Embryonic facial prominence (tissue), 1 donor: ENCODE results near the gene APOL1.
"Not testable (repeated sequence)": the region's sequence is repeated elsewhere in the genome, so short reads cannot be mapped to it uniquely, and the experiment has no call there.

Experiments used
- DNase-seq: peaks from one replicate; pipeline ENCODE4 v3.0.0-alpha.2; 2016; ENCODE audit errors: extremely low spot score

The APOL1 gene, protein sequence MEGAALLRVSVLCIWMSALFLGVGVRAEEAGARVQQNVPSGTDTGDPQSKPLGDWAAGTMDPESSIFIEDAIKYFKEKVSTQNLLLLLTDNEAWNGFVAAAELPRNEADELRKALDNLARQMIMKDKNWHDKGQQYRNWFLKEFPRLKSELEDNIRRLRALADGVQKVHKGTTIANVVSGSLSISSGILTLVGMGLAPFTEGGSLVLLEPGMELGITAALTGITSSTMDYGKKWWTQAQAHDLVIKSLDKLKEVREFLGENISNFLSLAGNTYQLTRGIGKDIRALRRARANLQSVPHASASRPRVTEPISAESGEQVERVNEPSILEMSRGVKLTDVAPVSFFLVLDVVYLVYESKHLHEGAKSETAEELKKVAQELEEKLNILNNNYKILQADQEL

DNA sequence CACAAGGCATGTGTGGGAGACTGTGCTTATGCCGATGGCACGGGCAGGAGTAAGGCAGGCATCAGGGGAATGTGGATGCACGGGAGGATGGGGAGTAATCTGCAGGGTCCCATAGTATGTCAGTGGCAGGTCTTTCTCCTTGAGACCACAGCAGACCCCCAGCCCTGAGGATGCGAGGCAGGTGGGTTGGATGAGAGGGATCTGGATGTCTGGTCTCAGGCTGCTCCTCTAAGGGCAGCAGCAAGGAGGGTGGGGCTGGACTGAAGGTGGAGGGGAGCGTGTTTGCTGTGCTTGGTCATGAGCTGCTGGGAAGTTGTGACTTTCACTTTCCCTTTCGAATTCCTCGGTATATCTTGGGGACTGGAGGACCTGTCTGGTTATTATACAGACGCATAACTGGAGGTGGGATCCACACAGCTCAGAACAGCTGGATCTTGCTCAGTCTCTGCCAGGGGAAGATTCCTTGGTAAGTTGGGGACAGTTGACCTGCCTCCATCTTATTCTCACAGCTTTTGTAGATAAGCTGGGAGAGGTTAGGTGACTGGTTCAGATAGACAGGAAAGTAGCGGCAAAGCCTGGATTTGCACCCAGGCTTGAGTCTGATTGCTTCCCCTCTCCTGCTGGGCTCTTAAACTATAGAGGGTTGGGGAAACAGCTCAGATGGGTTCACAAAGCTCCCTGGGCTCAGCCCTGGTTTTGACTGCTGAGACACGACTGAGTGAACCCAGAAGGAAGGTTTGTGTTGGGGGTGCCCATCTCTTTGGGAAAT lies at the start of gene APOL1:
Gene APOL1 (plus strand): TSS at position 380 of the 769 bp plus-strand sequence. CDS start 1,823 bp downstream, outside the sequence.
- DNase-seq, result no peak

DNA sequence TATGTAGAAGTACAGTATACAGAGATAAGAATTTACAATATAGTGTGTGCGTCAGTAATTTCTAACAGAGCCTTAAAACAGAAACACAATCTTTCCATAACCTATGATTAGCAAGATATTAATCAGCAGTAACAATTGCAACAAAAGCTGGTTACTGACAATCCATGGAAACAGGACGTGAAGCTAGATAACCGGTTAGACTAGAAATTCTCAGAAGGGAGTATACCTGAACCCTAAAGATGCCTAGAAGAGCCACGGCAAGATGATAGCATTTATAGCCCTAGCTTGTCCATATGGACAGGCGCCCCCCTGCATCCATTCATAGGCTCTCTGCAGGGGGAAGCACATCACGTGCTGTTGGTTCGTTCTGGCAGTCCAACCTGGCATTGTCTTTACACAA lies 49.5 kb upstream of the APOL1 start:
- DNase-seq, result not testable (repeated sequence)

DNA sequence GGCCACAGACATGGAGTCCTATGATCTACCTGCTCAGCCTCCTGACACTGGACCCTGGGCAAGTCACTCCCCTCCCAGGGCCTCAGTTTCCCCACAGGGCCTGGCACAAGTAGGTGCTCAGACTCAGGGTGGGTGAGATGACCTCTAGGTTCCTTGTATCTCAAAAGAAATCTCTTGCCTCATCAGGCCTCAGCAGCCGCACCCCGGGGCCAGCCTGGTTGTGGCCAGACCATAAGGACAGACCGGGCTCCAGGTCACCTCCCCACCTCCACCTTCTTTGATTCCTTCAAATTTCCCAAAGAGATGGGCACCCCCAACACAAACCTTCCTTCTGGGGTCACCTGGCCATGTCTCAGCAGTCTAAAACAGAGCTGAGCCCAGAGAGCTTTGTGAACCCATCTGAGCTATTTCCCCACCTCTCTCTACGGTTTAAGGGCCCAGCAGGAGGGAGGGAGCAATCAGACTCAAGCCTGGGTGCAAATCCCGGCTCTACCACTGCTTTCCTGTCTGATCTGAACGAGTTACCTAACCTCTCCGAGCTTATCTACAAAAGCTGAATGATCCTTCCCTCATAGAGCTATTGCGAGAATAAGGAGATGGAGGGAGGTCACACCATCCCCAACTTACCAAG lies 48.8 kb upstream of the APOL1 start:
- no peak for DNase-seq

DNA sequence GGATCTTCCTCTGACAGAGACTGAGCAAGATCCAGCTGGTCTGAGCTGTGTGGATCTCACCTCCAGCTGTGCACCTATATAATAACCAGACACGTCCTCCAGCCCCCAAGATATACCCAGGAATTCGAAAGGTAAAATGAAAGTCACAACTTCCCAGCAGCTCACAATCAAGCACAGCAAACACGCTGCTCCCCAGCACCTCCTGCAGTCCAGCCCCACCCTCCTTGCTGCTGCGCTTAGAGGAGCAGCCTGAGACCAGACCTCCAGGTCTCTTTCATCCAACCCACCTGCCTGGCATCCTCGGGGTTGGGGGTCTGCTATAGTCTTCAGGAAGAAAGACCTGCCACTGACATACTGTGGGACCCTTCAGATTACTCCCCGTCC lies 48.3 kb upstream of the APOL1 start:
- DNase-seq, result no peak

DNA sequence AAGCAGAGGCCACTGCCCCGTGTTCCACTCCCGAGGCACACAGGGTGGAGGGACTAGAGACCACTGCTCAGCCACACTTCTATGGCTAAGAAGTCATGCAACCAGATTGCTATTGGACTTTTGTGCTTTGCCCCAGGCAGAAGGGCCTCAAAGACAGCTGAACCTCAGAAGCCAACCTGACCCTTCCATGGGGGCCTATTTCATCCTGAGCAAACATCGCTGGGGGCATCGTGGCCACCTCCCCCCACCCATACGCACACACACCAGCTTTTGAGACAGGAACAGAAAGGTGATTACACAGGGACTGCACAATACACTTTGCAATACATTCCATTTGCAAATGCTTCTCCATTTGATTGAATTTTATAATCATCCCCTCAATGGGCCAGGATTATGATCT lies 47.4 kb upstream of the APOL1 start:
- DNase-seq, result not testable (repeated sequence)

DNA sequence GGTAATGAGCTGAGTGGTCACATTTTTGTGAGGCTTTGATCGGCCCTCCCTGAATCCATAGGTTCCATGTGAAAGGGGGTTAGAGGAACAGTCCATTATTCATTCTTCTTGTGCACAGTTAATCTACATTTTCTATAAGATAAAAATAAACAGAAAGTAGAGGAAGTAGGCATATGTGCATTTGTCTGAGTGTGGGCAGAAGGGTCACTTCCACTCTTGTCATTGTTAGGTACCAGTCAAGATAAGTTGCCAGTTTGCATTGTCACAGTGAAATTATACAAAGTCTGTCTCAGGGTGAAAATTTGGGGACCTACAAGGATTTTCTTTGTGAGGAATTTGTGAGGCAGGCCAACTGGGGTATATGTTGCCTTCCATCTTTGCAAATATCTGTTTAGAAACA lies 46.7 kb upstream of the APOL1 start:
- DNase-seq, result no peak

DNA sequence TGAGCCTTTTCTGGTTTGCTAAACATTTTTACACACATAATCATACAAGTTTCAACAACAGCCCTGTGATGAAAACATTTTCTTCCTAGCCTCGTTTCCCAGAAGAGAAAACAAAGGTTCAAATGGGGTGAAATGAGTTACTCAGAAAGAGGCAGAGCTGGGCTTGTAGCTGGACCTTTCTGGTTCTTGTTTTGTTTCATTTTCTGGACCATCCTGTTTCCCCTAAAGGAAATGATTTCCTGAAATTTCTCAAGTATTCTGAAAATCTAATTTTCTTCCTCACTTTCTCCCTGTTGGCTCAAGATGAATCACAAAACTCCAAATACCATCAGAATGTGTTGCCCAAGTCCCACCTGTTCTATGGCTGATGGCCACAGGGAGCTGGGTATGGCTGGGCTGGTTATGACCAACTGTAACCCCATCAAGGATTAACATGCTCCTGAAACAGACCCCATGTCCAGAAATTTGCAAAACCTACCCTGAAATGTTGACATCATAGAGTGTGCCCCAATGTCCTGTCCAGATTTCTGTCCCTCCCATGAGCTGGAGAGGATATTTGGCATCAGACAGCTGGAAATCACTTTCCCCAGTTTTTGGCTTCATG lies 44.7 kb upstream of the APOL1 start:
- no peak for DNase-seq

DNA sequence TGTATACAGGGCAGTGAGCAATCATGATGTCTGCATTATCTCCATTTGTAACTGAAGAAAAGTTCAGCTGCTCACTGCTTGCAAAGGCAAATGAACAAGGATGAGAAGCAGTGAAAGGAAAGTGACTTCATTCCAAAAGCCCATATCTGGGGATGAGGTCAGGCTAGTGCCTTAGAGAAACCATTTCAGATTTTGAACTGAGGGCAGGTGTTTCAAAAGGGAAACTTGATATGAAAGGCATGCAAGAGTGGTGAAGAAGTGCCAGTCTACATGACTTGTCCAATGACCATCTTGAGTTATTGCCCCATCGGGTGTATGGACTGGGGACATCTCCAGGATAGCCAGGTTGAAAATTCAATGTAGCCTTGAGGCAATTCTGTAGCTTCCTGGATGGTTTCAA lies 44.0 kb upstream of the APOL1 start:
- DNase-seq, result no peak

DNA sequence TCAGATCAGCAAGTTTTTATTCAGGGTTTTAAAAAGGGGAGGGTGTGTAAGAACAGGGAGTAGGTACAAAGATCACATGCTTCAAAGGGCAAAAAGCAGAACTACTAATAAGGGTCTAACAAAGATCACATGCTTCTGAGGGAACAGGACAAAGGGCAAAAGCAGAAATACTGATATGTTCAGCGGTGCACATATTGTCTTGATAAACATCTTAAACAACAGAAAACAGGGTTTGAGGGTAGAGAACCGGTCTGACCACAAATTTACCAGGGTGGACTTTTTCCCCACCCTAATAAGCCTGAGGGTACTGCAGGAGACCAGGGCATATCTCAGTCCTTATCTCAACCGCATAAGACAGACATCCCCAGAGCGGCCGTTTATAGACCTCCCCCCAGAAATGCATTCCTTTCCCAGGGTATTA lies 43.4 kb upstream of the APOL1 start:
- DNase-seq, result not testable (repeated sequence)

DNA sequence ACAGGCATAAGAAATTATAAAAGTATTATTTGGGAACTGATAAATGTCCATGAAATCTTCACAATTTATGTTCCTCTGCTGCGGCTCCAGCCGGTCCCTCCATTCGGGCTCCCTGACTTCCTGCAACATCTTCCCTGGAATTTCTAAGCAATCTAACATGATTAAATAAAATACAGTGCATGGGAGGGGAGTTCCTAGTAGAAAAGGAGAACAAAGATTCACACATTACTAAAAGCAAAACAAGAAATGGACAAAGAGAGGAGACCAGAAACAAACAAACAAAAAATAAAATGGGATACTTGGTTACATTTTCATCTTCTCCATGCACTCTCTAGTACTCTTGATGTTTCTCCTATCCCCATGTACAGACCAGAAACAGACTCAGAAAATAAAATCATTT lies 42.7 kb upstream of the APOL1 start:
- no peak for DNase-seq

DNA sequence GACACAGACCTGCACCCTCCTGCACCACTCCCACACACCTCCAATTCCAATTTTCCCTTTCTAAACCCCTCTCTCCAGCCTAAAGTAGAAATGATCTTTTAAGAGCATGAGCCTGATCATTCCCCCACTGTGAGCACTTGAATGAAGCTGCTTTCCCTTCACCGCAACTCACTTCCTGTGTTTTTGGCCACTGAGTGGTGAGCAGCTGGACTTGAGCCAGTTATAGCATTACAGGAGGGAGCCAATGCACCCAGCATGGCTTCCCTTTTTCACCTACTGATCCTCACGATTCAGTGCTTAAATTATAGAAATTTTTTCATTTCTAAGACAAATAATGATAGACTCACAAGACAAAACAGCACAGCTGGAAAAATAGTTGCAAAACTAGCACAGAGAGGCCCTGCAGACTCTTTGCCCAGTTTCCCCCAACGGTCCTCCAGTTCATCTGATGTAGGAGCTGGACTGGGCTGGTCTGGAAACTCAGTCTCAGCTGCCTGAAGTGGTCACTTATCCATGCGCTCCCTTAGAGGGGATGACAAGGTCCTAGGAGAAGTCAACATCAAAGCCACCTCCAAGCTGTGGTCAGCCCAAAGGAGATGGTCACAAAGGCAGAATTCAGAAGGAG lies 41.6 kb upstream of the APOL1 start:
- no peak for DNase-seq

DNA sequence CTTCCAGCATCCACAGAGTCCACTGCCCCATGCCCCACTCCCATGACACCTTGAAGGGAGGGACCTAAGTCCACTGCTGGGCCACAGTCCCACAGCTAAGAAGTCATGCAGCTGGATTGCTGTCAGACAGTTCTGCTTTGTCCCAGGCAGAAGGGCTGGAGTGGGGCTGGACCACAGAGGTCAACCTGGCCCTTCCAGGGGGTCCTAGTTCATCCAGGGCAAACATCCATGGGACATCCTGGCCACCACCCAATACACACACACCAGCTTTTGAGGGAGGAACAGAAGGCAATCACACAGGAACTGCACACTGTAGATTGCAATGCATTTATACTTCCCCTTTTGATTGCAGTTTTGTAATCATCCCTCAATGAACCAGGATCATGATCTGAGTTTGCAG lies 40.0 kb upstream of the APOL1 start:
- no peak for DNase-seq

DNA sequence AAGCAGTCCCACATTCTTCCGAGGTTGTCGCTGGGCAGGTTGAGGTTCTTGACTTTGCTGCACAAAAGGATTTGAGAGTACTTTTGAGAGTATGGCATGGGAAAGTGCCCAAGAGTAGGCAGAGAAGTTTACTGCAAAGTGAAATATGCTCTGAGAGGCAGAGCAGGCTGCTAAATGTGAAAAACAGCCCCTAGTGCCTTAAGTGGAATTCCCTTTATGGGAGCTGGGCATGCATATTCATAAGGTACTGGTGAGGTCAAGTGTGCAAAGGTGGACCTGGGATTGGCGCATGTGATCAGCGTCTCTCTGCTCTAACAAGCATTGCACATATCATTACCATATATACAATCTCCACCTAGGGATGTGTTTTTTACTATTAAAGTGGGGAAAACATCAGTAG lies 39.3 kb upstream of the APOL1 start:
- DNase-seq, result no peak

DNA sequence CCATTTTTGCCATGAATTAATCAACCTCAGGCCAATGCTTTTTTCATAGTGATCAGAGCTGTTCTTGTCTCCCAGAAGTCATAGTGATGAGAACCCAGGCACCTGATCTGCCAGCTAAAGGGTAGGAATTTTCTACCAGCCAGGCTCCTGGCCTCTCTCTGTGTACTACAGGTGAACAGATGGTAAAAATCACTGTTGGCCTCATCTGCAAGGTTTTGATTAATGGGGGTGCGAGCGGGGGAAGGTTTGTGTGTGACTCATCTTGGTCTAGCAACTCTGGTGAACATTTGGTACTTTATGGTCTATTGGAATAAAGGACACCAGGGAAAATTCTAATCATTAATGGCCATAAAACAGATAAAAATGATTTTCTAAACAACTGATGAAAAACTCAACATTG lies 37.0 kb upstream of the APOL1 start:
- no peak for DNase-seq

DNA sequence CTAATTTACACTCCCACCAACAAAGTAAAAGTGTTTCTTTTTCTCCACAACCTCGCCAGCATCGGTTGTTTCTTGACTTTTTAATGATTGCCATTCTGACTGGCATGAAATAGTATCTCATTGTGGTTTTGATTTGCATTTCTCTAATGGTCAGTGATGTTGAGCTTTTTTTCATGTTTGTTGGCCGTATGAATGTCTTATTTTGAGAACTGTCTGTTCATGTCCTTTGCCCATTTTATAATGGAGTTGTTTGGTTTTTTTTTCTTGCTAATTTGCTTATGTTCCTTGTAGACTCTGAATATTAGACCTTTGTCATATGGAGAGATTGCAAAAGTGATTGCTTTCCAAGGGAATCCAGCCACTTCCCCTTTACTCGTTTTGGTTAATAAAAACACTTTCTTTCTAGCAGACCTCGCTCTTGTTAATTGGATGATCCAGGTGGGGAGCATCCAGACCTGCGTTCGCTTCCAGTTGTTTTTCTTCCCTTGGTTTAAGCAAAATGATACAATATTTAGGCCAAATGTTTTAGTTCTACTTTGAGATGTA lies 34.2 kb upstream of the APOL1 start:
- DNase-seq, result no peak

DNA sequence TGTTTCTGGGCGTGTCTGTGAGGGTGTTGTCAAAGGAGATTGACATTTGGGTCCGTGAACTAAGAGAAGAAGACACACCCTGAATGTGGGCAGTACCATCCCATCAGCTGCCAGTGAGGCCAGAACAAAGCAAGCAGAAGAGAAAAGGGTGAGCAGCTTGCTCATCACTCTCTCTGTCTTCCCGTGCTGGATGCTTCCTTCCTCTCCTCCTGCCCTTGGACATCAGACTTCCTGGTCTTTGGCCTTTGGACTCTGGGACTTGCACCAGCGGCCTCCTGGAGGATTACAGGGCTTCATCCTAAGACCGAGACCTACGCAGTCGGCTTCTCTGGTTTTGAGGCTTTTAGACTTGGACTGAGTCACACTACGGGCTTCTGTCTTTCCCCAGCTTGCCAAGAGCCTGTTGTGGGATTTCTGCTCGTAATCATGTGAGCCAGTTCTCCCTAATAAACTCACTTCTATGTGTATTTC lies 32.4 kb upstream of the APOL1 start:
- no peak for DNase-seq

DNA sequence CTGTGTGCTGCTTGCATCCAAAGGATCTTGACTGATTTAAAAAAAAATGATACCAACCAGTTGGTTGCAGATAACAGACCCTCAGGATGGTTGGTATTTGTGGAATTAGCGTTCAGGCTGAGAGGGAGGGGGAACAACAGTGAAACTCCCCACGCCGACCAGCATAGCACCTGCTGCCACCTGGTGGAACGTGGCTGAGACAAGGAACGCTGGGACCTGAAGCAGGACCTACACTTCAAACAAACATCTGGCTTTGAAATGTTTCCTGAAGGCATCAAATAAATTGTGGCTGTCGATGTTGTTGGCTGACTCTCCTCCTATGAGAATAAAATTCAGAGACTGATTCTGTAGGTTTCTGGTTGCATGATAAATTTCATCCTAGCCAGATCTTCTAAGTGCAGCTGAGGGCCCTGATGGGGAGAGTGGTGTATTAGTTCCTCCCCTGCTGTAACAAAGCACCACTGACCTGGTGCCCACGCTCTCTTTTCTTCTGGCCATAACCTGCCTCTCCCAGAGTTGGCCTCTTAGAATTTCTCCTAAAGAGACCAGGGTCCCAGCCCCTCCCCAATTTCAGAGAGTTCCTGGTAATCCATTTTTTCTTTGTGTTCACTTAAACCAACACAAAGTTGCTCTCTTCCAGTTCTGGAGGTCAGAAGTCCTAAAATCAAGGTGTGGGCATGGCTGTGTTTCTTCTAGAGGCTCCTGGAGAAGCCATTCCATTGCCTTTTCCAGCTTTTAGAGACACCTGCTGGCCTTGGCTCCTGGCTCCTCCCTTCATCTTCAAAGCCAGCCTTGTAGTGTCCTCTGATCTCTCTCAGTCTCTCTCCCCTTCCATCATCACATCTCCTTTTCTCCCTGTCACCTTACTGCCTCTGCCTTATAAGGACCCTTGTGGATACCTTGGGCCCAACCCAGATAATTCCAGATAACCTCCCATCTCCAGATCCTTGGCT lies 30.9 kb upstream of the APOL1 start:
- peak; percentile 40 for DNase-seq

DNA sequence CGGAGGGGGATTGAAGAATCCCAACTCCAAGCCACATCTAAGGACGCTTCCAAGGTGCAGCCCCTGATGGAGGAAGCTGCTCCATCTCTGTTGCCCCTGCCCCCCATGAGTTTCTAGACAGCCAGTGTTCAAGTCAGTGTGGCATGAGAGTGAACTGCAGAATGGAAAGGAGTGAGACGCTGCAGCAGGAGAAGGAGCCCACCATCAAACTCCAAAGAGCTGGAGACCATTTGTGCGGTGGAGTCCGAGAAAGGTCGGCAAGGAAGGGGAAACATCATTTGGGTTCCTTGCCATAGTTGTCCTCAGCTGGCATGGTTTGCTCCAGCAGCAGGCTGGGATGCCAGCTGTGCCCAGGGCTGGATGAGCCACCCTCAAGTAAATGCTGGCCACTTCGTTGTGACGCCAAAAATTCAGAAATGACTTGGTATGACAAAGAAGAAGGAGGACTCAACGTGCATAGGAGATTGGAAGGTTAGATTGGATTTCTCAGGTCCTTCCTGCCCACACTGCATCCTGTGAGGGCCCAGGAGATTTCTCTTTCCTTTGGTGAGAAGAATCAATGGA lies 30.0 kb upstream of the APOL1 start:
- DNase-seq, result no peak

DNA sequence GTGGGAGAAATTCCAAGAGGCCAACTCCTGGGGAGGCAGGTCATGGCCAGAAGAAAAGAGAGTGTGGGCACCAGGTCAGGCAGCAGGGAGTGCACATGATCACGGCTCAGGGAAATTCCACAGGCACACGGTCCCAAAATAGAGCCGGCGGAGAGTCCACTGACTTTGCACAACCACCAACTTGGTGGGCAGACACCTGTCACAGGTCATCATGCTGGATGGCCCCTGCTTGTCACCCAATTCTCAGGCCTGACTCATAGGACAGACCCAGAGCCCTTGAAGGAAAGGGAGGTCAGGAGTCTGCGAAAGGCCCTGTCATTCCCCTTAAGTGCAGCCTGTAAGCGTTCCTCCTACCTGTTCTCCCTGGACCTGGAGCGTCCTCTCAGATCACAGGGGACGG lies 29.4 kb upstream of the APOL1 start:
- DNase-seq, result no peak

DNA sequence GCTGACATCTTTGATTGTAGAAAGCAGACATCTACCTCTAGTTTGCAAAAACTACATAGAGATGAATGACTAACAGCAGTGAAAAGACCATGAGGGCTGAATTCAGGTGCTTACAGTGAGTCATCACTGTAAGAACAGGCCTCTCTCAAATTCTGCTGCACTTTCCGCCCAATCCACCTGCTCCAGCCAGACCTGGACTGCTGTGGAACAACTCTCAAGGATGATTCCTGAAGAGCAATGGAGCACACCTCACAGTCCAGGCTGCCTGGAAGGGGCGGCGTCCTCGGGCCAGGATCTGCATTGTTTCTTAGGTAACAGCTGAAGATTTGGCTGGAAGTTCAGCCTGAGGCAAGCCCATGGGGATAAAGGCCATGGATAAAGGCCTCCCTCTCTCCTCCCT lies 28.7 kb upstream of the APOL1 start:
- DNase-seq, result no peak
